Psoas muscle (tissue), 8 donors: ENCODE results near the gene PCDHB13. TPM values are rescaled to one million over a fixed set of nuclear protein-coding genes. Genes with fewer than 3 reads are reported as not detected.
A peak's percentile ranks its signal among the peaks of the same experiment; 100 is the strongest.
"Not testable (repeated sequence)": the region's sequence is repeated elsewhere in the genome, so short reads cannot be mapped to it uniquely, and the experiment has no call there.

Source experiments
- ATAC-seq, 4 donors: fragments of 200-7000 bp; cut with Tn5 transposase; one replicate each; pipeline ENCODE4 v1.9.1; 2020; ENCODE audit warnings: moderate library complexity in 3 of 4, mild to moderate bottlenecking in 2 of 4
- DNase-seq, 2 donors: peaks; one replicate each; pipeline ENCODE4 v3.0.0-alpha.2; 2020
- H3K27ac ChIP-seq: fragments of 200-600 bp; one replicate; pipeline ENCODE4 v1.8.0; 2022
- H3K27me3 ChIP-seq, 3 donors: fragments of 200-600 bp in 1 of 3; one replicate each; pipeline versions ENCODE4 v1.6.1 to v1.8.0; 2013 to 2022; ENCODE audit warnings: low read length in 2 of 3, mild to moderate bottlenecking in 2 of 3, moderate library complexity in 1 of 3; ENCODE audit not compliant: insufficient read depth in 3 of 3
- H3K36me3 ChIP-seq, 2 donors: fragments of 200-600 bp in 1 of 2; one replicate each; pipeline versions ENCODE4 v1.6.1 to v1.8.0; 2013 to 2022; ENCODE audit warnings: low read depth in 1 of 2, mild to moderate bottlenecking in 1 of 2, moderate library complexity in 1 of 2; ENCODE audit not compliant: insufficient read depth in 1 of 2
- H3K4me1 ChIP-seq: fragments of 200-600 bp; one replicate; pipeline ENCODE4 v1.8.0; 2022
- H3K4me3 ChIP-seq: fragments of 200-600 bp; one replicate; pipeline ENCODE4 v1.8.0; 2022; ENCODE audit warnings: mild to moderate bottlenecking
- H3K9me3 ChIP-seq: fragments of 200-600 bp; one replicate; pipeline ENCODE4 v1.8.0; 2022
- WGBS, 3 donors: extraction: QIAGEN DNeasy Blood & Tissue Kit; methylation state at CpG; one replicate each; pipeline versions ENCODE4 v1.1.6 to v1.1.7; 2013; 5-methylcytosine and 5-hydroxymethylcytosine counted together
- intact Hi-C, 2 donors: fragments of 100-400 bp; cut with DNase I; formaldehyde crosslinking; loops; one replicate each; pipeline versions ENCODE4 v1.11.0 to v1.14.2; 2022
- polyA plus RNA-seq, 3 donors: library from polyadenylated mRNA; stranded (reverse); fragments of 200-250 nt; gene quantifications; one replicate each; pipeline ENCODE4 v1.2.3, GENCODE V29; 2013
- total RNA-seq, 4 donors: library from RNA; stranded (reverse); fragmentation: NEBNext Ultra II Directional in 2 of 4; extraction: Animal tissue kit (Norgen Biotek cat#: 25700) in 2 of 4; gene quantifications; one replicate each; pipeline versions ENCODE4 v1.2.1 to v1.2.4, GENCODE V29; 2021 to 2023
- TF ChIP-seq, protein P1 (sequence below): fragments of 200-600 bp; IDR thresholded peaks from one replicate; pipeline ENCODE4 v1.8.0; 2022; ENCODE audit warnings: antibody characterized with exemption
- donor health status: healthy with polysubstance abuse.
- donor health status: DM: no; HTN: no; CAD: no; lungs with moderate emphysema.
- donor health status: Bipolar disorder and iron deficiency.
- donor health status: healthy.
- donor health status: DM: yes; HTN: yes; CAD: no.
- donor health status: DM: no; HTN: no; CAD: no.
- donor health status: DM: no; HTN: no; CAD: no.
- donor health status: DM: yes; HTN: yes; CAD: no.

PCDHB13 gene
- total and polyA plus RNA-seq, 7 donors = 0.06 to 0.81 (median 0.44) TPM

- TF ChIP-seq, protein P1, sequence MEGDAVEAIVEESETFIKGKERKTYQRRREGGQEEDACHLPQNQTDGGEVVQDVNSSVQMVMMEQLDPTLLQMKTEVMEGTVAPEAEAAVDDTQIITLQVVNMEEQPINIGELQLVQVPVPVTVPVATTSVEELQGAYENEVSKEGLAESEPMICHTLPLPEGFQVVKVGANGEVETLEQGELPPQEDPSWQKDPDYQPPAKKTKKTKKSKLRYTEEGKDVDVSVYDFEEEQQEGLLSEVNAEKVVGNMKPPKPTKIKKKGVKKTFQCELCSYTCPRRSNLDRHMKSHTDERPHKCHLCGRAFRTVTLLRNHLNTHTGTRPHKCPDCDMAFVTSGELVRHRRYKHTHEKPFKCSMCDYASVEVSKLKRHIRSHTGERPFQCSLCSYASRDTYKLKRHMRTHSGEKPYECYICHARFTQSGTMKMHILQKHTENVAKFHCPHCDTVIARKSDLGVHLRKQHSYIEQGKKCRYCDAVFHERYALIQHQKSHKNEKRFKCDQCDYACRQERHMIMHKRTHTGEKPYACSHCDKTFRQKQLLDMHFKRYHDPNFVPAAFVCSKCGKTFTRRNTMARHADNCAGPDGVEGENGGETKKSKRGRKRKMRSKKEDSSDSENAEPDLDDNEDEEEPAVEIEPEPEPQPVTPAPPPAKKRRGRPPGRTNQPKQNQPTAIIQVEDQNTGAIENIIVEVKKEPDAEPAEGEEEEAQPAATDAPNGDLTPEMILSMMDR = no peak
- no peak for ATAC-seq
- intact Hi-C loops = no loop called here
Measured at GRCh38 chr5:141180313-141180712, 33.4 kb upstream of the PCDHB13 start.

GRCh38 chr5:141182248-141182647 is 31.5 kb upstream of the PCDHB13 start, which contains the start of gene PCDHB16:
Gene PCDHB16, plus strand, starts transcription at chr5:141182387. Its CDS starts 173 bp downstream, at chr5:141182560.
- Histone ChIP-seq H3K9me3 (peaks cover 19% of the 10 kb centered on the region), H3K4me3 (peak within 1 kb of the TSS; percentile 43), H3K27me3 (peaks cover 0 to 49% (median 5%) of the 10 kb centered on the region in 3 donors), H3K36me3 (no peaks in the 10 kb centered on the region), H3K4me1 (no peaks in the 10 kb centered on the region), H3K27ac (no peak within 1 kb of the TSS)
- intact Hi-C loops = no loop called here
- ATAC-seq (no peak), DNase-seq (peak in 1 of 2 donors; percentile 29)
- 6 to 11% (median 10%) methylated on average over 13 of the region's 13 CpGs for WGBS, 3 donors
- TF ChIP-seq, protein P1 = peak; percentile 23

More at GRCh38 chr5:141180313-141180712, 33.4 kb upstream of the PCDHB13 start:
- Histone ChIP-seq H3K27me3 (peaks cover 0 to 63% (median 5%) of the 10 kb centered on the region in 3 donors), H3K4me3 (no peak overlapping the region), H3K27ac (no peak overlapping the region), H3K4me1 (no peaks in the 10 kb centered on the region), H3K36me3 (no peaks in the 10 kb centered on the region), H3K9me3 (peaks cover 13% of the 10 kb centered on the region)
- DNase-seq = no peak
- WGBS, 3 donors = 26 to 65% (median 50%) methylated on average over 1 of the region's 1 CpG

GRCh38 chr5:141184117-141184855 is 29.4 kb upstream of the PCDHB13 start:
- H3K4me3 ChIP-seq, H3K36me3 ChIP-seq, ATAC-seq, H3K4me1 ChIP-seq, DNase-seq, intact Hi-C loops, H3K27ac ChIP-seq: not testable (repeated sequence)
- 34 to 35% (median 34%) methylated on average over 17 to 50 of the region's 69 CpGs for WGBS, 3 donors
- Histone ChIP-seq H3K27me3 (peaks cover 0 to 41% (median 5%) of the 10 kb centered on the region in 3 donors), H3K9me3 (peaks cover 19% of the 10 kb centered on the region)

GRCh38 chr5:141186897-141187512 is 26.7 kb upstream of the PCDHB13 start, which contains the start of gene PCDHB9:
Gene PCDHB9, plus strand, starts transcription at chr5:141187161. Its CDS starts 158 bp downstream, at chr5:141187319.
- Histone ChIP-seq H3K27ac (no peak within 1 kb of the TSS), H3K27me3 (peaks cover 0 to 33% (median 5%) of the 10 kb centered on the region in 3 donors), H3K36me3 (no peaks in the 10 kb centered on the region), H3K4me3 (no peak within 1 kb of the TSS), H3K9me3 (peaks cover 21% of the 10 kb centered on the region), H3K4me1 (no peaks in the 10 kb centered on the region)
- WGBS, 3 donors = 16 to 19% (median 19%) methylated on average over 9 of the region's 9 CpGs
- ATAC-seq (no peak), DNase-seq (no peak)
- TF ChIP-seq, protein P1 = no peak
- intact Hi-C loops = no loop called here

- H3K4me1 ChIP-seq, H3K4me3 ChIP-seq, H3K27ac ChIP-seq, DNase-seq, intact Hi-C loops, H3K36me3 ChIP-seq, ATAC-seq: not testable (repeated sequence)
- WGBS, 3 donors = 28 to 35% (median 30%) methylated on average over 27 to 32 of the region's 37 CpGs
- Histone ChIP-seq H3K27me3 (peaks cover 0 to 20% (median 7%) of the 10 kb centered on the region in 3 donors), H3K9me3 (peaks cover 18% of the 10 kb centered on the region)
Measured at GRCh38 chr5:141188682-141189081, 25.0 kb upstream of the PCDHB13 start.

DNA sequence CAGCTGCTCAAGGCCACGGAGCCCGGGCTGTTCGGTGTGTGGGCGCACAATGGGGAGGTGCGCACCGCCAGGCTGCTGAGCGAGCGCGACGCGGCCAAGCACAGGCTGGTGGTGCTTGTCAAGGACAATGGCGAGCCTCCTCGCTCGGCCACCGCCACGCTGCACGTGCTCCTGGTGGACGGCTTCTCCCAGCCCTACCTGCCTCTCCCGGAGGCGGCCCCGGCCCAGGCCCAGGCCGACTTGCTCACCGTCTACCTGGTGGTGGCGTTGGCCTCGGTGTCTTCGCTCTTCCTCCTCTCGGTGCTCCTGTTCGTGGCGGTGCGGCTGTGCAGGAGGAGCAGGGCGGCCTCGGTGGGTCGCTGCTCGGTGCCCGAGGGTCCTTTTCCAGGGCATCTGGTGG is 24.6 kb upstream of the PCDHB13 start:
- H3K4me1 ChIP-seq, ATAC-seq, DNase-seq, H3K36me3 ChIP-seq, H3K4me3 ChIP-seq, H3K27ac ChIP-seq, intact Hi-C loops: not testable (repeated sequence)
- H3K9me3 ChIP-seq = peaks cover 18% of the 10 kb centered on the region
- WGBS, 3 donors = 27 to 29% (median 28%) methylated on average over 15 to 28 of the region's 35 CpGs
- H3K27me3 ChIP-seq = peaks cover 0 to 20% (median 5%) of the 10 kb centered on the region in 3 donors
